ENCODE data around the gene EP400.

EP400 gene

GRCh38 chr12:132066749-132067148 is 117.0 kb downstream of the EP400 start:
- no peaks in the 10 kb centered on the region for H4K20me1 ChIP-seq (ENCODE audit: insufficient read depth, low read length)
- no peaks in the 10 kb centered on the region for H3K9me2 ChIP-seq (ENCODE audit: low read depth, low read length)
- peaks cover 18% of the 10 kb centered on the region; the same call in 1 of the 2 replicates for H3F3A ChIP-seq (ENCODE audit: insufficient read depth, low read length)
- no peak overlapping the region for H3K4me3 ChIP-seq (ENCODE audit: low read depth, low read length, poor library complexity, severe bottlenecking)
- TF ChIP-seq EZH2 (IDR thresholded peaks at IDR 0.05; ENCODE audit: borderline replicate concordance, low read length): no peak
- TF ChIP-seq CTCF (IDR thresholded peaks at IDR 0.05; ENCODE audit: low read length): no peak
- peak overlapping the region; percentile 94 for H3K27ac ChIP-seq (ENCODE audit: low read depth, low read length, poor library complexity, severe bottlenecking)
- H3K4me1 ChIP-seq (ENCODE audit: insufficient read depth, low read length, severe bottlenecking): peaks cover 80% of the 10 kb centered on the region
- H3K9me3 ChIP-seq (ENCODE audit: low read length): no peaks in the 10 kb centered on the region
- H3K27me3 ChIP-seq (ENCODE audit: insufficient read depth, low read length): no peaks in the 10 kb centered on the region
- H3K9ac ChIP-seq (ENCODE audit: low read length): peak overlapping the region; percentile 20; the same call in 1 of the 2 replicates
- H3K4me2 ChIP-seq (ENCODE audit: low read length): peak overlapping the region; percentile 54; the same call in 1 of the 2 replicates
- H3K79me2 ChIP-seq (ENCODE audit: insufficient read depth, low read length): no peaks in the 10 kb centered on the region
- H2AFZ ChIP-seq (ENCODE audit: low read length): no peak overlapping the region
- peaks cover 43% of the 10 kb centered on the region; the same call in 1 of the 2 replicates for H3K36me3 ChIP-seq (ENCODE audit: insufficient read depth, low read length)

- Histone ChIP-seq H3K27ac (ENCODE audit: low read depth, low read length, poor library complexity, severe bottlenecking) (peak overlapping the region; percentile 94), H3K9me3 (ENCODE audit: low read length) (no peaks in the 10 kb centered on the region), H4K20me1 (ENCODE audit: insufficient read depth, low read length) (no peaks in the 10 kb centered on the region), H3K9me2 (ENCODE audit: low read depth, low read length) (no peaks in the 10 kb centered on the region), H3K4me3 (ENCODE audit: low read depth, low read length, poor library complexity, severe bottlenecking) (no peak overlapping the region), H2AFZ (ENCODE audit: low read length) (no peak overlapping the region), H3K9ac (ENCODE audit: low read length) (no peak overlapping the region), H3K27me3 (ENCODE audit: insufficient read depth, low read length) (no peaks in the 10 kb centered on the region), H3K79me2 (ENCODE audit: insufficient read depth, low read length) (no peaks in the 10 kb centered on the region), H3K4me2 (ENCODE audit: low read length) (no peak overlapping the region), H3F3A (ENCODE audit: insufficient read depth, low read length) (peaks cover 18% of the 10 kb centered on the region; the same call in 1 of the 2 replicates), H3K4me1 (ENCODE audit: insufficient read depth, low read length, severe bottlenecking) (peaks cover 80% of the 10 kb centered on the region), H3K36me3 (ENCODE audit: insufficient read depth, low read length) (peaks cover 42% of the 10 kb centered on the region; the same call in 1 of the 2 replicates)
- no peak for TF ChIP-seq CTCF (IDR thresholded peaks at IDR 0.05; ENCODE audit: low read length)
- TF ChIP-seq EZH2 (IDR thresholded peaks at IDR 0.05; ENCODE audit: borderline replicate concordance, low read length): no peak
Observed at GRCh38 chr12:132067182-132067581, 117.4 kb downstream of the EP400 start.

DNA sequence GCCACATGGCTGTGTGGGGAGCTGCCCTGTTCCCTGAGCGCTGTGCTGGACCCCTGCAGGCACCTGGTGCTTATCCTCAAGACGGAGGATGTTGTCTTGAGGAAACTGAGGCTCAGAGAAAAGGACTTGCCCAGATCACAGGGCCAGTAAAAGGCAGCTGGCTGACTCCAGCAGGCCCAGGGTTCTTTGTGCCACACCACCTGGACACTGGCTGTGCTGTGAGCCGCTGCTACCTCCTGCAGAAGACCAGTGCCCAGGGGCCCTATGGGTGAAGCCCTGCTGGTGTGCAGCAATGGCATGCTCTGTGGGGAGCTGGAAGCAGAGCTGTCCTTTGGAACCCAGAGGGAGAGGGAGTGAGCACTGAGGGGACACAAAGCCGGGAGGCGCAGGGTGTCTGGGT is 118.5 kb downstream of the EP400 start:
- Histone ChIP-seq H3K4me1 (ENCODE audit: insufficient read depth, low read length, severe bottlenecking) (peaks cover 80% of the 10 kb centered on the region), H3K9ac (ENCODE audit: low read length) (no peak overlapping the region), H3K36me3 (ENCODE audit: insufficient read depth, low read length) (peaks cover 31% of the 10 kb centered on the region; the same call in 1 of the 2 replicates), H4K20me1 (ENCODE audit: insufficient read depth, low read length) (no peaks in the 10 kb centered on the region), H3K9me3 (ENCODE audit: low read length) (no peaks in the 10 kb centered on the region), H3K4me2 (ENCODE audit: low read length) (no peak overlapping the region), H3F3A (ENCODE audit: insufficient read depth, low read length) (0 out of 2 replicates have a peak, but pooled peaks cover 11% of the 10 kb centered on the region), H3K4me3 (ENCODE audit: low read depth, low read length, poor library complexity, severe bottlenecking) (no peak overlapping the region), H2AFZ (ENCODE audit: low read length) (no peak overlapping the region), H3K27me3 (ENCODE audit: insufficient read depth, low read length) (no peaks in the 10 kb centered on the region), H3K79me2 (ENCODE audit: insufficient read depth, low read length) (no peaks in the 10 kb centered on the region), H3K9me2 (ENCODE audit: low read depth, low read length) (no peaks in the 10 kb centered on the region), H3K27ac (ENCODE audit: low read depth, low read length, poor library complexity, severe bottlenecking) (no peak overlapping the region)
- TF ChIP-seq EZH2 (IDR thresholded peaks at IDR 0.05; ENCODE audit: borderline replicate concordance, low read length) (no peak), CTCF (IDR thresholded peaks at IDR 0.05; ENCODE audit: low read length) (no peak)
